ENCODE results near the gene ARL10. TPM values are rescaled to one million over a fixed set of nuclear protein-coding genes. Genes with fewer than 3 reads are reported as not detected.

ARL10 gene
- total RNA-seq, 3 donors from 2014 or later = 5.6 to 17.7 (median 6.6) TPM

Other genes with a start within 250 kb of the ARL10 start
- gene SIMC1, start 127.1 kb upstream of the ARL10 start, total RNA-seq = 10 to 100 TPM in 2 of 3 donors, 1 to 10 TPM in 1; 7.7 to 13.4 (median 12.7) TPM
- 100 to 1,000 TPM in 1 of 3 donors, 10 to 100 TPM in 2; 82.2 to 102 (median 90.7) TPM for gene KIAA1191, start 3.7 kb upstream of the ARL10 start, total RNA-seq
- 10 to 100 TPM in 2 of 3 donors, 1 to 10 TPM in 1; 8.5 to 13.8 (median 12.4) TPM for gene NOP16, start 23.1 kb downstream of the ARL10 start, total RNA-seq
- gene HIGD2A, start 23.3 kb downstream of the ARL10 start, total RNA-seq = 100 to 1,000 TPM in 1 of 3 donors, 10 to 100 TPM in 2; 68.5 to 134 (median 80.2) TPM
- 100 to 1,000 TPM in 2 of 3 donors, 10 to 100 TPM in 1; 91.0 to 122 (median 121) TPM for gene CLTB, start 51.1 kb downstream of the ARL10 start, total RNA-seq
- gene FAF2, start 82.9 kb downstream of the ARL10 start, total RNA-seq = 10 to 100 TPM; 26.9 to 38.2 (median 28.5) TPM
- gene RNF44, start 171.9 kb downstream of the ARL10 start, total RNA-seq = 10 to 100 TPM in 2 of 3 donors, 1 to 10 TPM in 1; 6.9 to 17.1 (median 15.4) TPM
- 1 to 10 TPM in 1 of 3 donors, not detected in 2; 2.3 TPM for gene CDHR2, start 183.9 kb downstream of the ARL10 start, total RNA-seq
- 1 to 10 TPM in 1 of 3 donors, under 1 TPM in 2; 0.64 to 1.2 (median 0.98) TPM for gene GPRIN1, start 244.7 kb downstream of the ARL10 start, total RNA-seq

Data from breast epithelium (tissue), 3 donors.